ENCODE results near the gene COL13A1. TPM values are rescaled to one million over a fixed set of nuclear protein-coding genes. Genes with fewer than 3 reads are reported as not detected.

Gene COL13A1
- total RNA-seq, 6 donors from 2014 or later, result 4.3 to 21.2 (median 10.4) TPM

- 59 to 71% methylated on average over 2 of the region's 2 CpGs for WGBS, 2 donors
- DNase-seq (no peak), ATAC-seq (ENCODE audit: low FRiP score in 2 of 2) (no peak)
- Histone ChIP-seq H3K4me3 (no peak overlapping the region), H3K4me1 (no peaks in the 10 kb centered on the region), H3K27ac (no peak overlapping the region), H3K36me3 (no peaks in the 10 kb centered on the region), H3K9me3 (no peaks in the 10 kb centered on the region), H3K27me3 (no peaks in the 10 kb centered on the region)
- TF ChIP-seq POLR2AphosphoS5 (IDR thresholded peaks at IDR 0.05) (no peak), CTCF (IDR thresholded peaks at IDR 0.05) (no peak), POLR2A (IDR thresholded peaks at IDR 0.05) (no peak), EP300 (IDR thresholded peaks at IDR 0.05) (no peak)
These were observed 186.4 kb downstream of the COL13A1 start for GRCh38 chr10:69988094-69988493.

- H3K27ac ChIP-seq, result no peak overlapping the region
- WGBS, 2 donors, result 55 to 71% methylated on average over 2 of the region's 2 CpGs
- no peak for DNase-seq
- no peak for TF ChIP-seq CTCF (IDR thresholded peaks at IDR 0.05)
- no peak for TF ChIP-seq EP300 (IDR thresholded peaks at IDR 0.05)
- TF ChIP-seq POLR2AphosphoS5 (IDR thresholded peaks at IDR 0.05), result no peak
- no peak for TF ChIP-seq POLR2A (IDR thresholded peaks at IDR 0.05)
- H3K9me3 ChIP-seq, result no peaks in the 10 kb centered on the region
- H3K36me3 ChIP-seq, result no peaks in the 10 kb centered on the region
- H3K27me3 ChIP-seq, result no peaks in the 10 kb centered on the region
- no peak for ATAC-seq (ENCODE audit: low FRiP score in 2 of 2)
- H3K4me3 ChIP-seq, result no peak overlapping the region
- H3K4me1 ChIP-seq, result no peaks in the 10 kb centered on the region
These were observed 189.4 kb downstream of the COL13A1 start for GRCh38 chr10:69991151-69991550.

DNA sequence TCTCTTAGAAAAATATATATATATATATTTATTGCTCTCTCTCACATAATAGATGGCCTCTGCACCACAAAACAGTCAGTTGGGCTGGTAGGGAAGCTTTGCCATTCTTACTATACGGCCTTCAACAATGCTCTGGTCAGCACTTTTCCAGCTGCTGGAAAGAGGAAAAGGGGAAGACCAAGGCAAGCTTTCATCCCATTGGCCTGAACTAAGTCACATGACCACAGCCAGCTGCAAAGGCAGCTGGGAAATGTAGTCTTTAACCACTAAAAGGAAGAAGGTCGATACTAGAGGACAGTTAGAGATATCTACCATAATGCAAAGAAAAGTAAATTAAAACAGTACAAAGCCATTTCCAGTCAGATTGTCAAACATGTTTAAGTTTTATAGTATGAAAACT lies 192.6 kb downstream of the COL13A1 start:
- Histone ChIP-seq H3K36me3 (no peaks in the 10 kb centered on the region), H3K4me1 (no peaks in the 10 kb centered on the region), H3K27me3 (no peaks in the 10 kb centered on the region), H3K27ac (no peak overlapping the region), H3K9me3 (no peaks in the 10 kb centered on the region), H3K4me3 (no peak overlapping the region)
- ATAC-seq (ENCODE audit: low FRiP score in 2 of 2) (peak in 1 of 2 donors; percentile 80), DNase-seq (peak in 1 of 2 donors; percentile 58)
- no peak for TF ChIP-seq EP300 (IDR thresholded peaks at IDR 0.05)
- TF ChIP-seq POLR2AphosphoS5 (IDR thresholded peaks at IDR 0.05), result no peak
- no peak for TF ChIP-seq POLR2A (IDR thresholded peaks at IDR 0.05)
- TF ChIP-seq CTCF (IDR thresholded peaks at IDR 0.05), result no peak
- WGBS, 2 donors, result 55 to 58% methylated on average over 2 of the region's 2 CpGs

DNA sequence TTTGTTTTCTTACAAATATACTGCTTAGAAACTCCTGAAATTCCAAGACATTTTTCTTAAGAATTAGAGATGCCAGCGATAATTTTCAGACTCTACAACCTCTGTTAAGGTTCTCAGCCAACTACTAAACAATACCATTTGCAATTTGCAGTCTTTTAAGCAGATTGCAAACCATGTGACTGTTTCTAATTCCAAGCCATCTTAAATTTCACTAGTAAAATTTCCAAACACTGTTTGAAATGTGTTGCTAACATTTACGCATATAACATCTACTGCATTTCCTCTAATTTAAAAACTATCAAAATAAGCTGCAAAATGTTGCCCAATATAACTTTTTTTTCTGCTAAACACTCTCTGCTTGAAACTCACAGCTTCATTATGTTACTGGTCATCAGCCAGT lies 194.9 kb downstream of the COL13A1 start:
- no peak overlapping the region for H3K27ac ChIP-seq
- H3K4me3 ChIP-seq, result no peak overlapping the region
- no peak for ATAC-seq (ENCODE audit: low FRiP score in 2 of 2)
- TF ChIP-seq POLR2A (IDR thresholded peaks at IDR 0.05), result no peak
- TF ChIP-seq CTCF (IDR thresholded peaks at IDR 0.05), result no peak
- no peak for TF ChIP-seq POLR2AphosphoS5 (IDR thresholded peaks at IDR 0.05)
- TF ChIP-seq EP300 (IDR thresholded peaks at IDR 0.05), result no peak
- 80 to 85% methylated on average over 2 of the region's 2 CpGs for WGBS, 2 donors
- no peaks in the 10 kb centered on the region for H3K4me1 ChIP-seq
- H3K9me3 ChIP-seq, result no peaks in the 10 kb centered on the region
- no peak for DNase-seq
- no peaks in the 10 kb centered on the region for H3K36me3 ChIP-seq
- H3K27me3 ChIP-seq, result no peaks in the 10 kb centered on the region

- 85 to 90% methylated on average over 4 of the region's 4 CpGs for WGBS, 2 donors
- DNase-seq (no peak), ATAC-seq (ENCODE audit: low FRiP score in 2 of 2) (no peak)
- Histone ChIP-seq H3K9me3 (no peaks in the 10 kb centered on the region), H3K27me3 (no peaks in the 10 kb centered on the region), H3K4me1 (no peaks in the 10 kb centered on the region), H3K27ac (no peak overlapping the region), H3K4me3 (no peak overlapping the region), H3K36me3 (no peaks in the 10 kb centered on the region)
- no peak for TF ChIP-seq EP300 (IDR thresholded peaks at IDR 0.05)
- no peak for TF ChIP-seq POLR2A (IDR thresholded peaks at IDR 0.05)
- no peak for TF ChIP-seq CTCF (IDR thresholded peaks at IDR 0.05)
- no peak for TF ChIP-seq POLR2AphosphoS5 (IDR thresholded peaks at IDR 0.05)
These were observed 198.6 kb downstream of the COL13A1 start for GRCh38 chr10:70000262-70000661.

Measured in upper lobe of left lung (tissue), 6 donors.